Fibroblast of pulmonary artery (primary cell): Measurements from ENCODE around the gene FILIP1.
A peak's percentile ranks its signal among the peaks of the same experiment; 100 is the strongest.

Experiments used
- DNase-seq: peaks from one replicate; pipeline ENCODE4 v3.0.0-alpha.2; 2010; ENCODE audit warnings: low read depth
- H3K4me3 ChIP-seq: replicated peaks from 2 replicates; pipeline ENCODE4 v1.5.1; 2011; ENCODE audit warnings: low read depth, mild to moderate bottlenecking, control low read depth, low read length, moderate library complexity
- TF ChIP-seq, protein P1 (sequence below): IDR thresholded peaks from 2 replicates; pipeline ENCODE4 v1.5.1; 2011; ENCODE audit warnings: mild to moderate bottlenecking, control low read depth, low read length, inconsistent platforms; ENCODE audit errors: missing control alignments

Gene FILIP1

DNA sequence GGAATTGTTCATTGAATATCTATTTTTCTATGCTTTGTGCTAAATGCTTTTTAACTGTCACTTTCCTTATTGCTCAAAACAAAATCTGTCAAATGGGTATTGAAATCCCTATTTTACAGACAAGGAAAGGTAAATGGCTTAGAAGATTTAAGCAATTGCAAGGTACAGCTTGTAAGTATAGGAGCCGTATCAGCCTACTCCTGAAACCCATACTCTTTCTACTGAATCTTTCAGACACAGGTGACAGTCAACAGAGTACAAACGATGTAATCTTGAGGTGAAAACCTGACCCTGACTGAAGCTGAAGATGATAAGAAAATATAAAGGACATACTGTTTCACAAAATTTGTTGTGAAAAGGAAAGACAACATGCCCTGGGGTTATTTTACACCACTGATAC, 243.0 kb downstream of the FILIP1 start:
- no peak for DNase-seq
- TF ChIP-seq, protein P1, sequence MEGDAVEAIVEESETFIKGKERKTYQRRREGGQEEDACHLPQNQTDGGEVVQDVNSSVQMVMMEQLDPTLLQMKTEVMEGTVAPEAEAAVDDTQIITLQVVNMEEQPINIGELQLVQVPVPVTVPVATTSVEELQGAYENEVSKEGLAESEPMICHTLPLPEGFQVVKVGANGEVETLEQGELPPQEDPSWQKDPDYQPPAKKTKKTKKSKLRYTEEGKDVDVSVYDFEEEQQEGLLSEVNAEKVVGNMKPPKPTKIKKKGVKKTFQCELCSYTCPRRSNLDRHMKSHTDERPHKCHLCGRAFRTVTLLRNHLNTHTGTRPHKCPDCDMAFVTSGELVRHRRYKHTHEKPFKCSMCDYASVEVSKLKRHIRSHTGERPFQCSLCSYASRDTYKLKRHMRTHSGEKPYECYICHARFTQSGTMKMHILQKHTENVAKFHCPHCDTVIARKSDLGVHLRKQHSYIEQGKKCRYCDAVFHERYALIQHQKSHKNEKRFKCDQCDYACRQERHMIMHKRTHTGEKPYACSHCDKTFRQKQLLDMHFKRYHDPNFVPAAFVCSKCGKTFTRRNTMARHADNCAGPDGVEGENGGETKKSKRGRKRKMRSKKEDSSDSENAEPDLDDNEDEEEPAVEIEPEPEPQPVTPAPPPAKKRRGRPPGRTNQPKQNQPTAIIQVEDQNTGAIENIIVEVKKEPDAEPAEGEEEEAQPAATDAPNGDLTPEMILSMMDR = no peak
- no peak overlapping the region for H3K4me3 ChIP-seq

GRCh38 chr6:75249837-75250236, 243.8 kb downstream of the FILIP1 start:
- no peak overlapping the region for H3K4me3 ChIP-seq
- TF ChIP-seq, protein P1 = no peak

DNA sequence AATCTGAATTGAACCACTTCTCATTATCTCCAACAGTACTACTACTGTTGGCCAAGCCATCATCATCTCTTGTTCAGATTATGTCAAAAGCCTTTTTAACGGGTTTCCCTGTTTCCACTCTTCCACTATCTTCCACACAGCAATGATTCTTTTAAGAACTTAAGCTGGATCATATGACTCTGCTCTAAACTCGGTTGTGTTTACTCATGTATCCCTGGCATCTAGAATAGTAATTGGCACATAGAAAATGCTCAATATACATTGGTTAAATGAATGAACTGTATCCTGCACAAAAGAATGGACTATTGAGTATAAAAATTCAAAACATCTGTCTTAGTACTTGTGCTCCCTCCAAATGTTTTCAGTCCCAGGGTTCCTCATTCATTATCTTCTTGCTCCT, 247.2 kb downstream of the FILIP1 start:
- no peak overlapping the region for H3K4me3 ChIP-seq
- DNase-seq = no peak
- TF ChIP-seq, protein P1 = no peak

More at GRCh38 chr6:75249837-75250236, 243.8 kb downstream of the FILIP1 start:
- no peak for DNase-seq

DNA sequence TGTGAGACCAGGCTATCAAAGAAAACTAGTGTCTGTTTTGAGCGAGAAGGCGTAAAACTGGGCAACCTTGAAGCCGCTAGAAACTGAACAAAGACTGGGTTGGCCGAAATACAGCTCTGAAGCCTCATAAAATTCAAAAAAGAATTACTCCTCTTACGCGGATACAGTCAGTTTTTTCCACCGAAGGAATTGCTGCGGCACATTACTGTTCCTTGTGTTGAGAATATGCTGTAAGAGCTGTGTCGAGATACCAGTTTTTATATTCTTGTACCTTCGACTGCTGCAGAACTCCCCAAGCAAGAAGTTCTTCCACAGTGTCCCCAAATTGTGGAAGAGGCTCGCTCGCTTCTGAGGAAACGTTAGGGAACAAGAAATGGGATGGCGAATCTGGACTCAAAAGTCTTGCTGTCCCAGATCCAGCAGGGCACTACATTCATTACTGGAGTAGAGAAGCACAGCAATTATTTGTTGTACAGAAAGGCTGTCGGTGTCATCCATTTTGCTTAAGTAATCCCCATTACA, 249.5 kb downstream of the FILIP1 start:
- TF ChIP-seq, protein P1 = no peak
- peak overlapping the region; percentile 87 for H3K4me3 ChIP-seq
- DNase-seq = no peak

DNA sequence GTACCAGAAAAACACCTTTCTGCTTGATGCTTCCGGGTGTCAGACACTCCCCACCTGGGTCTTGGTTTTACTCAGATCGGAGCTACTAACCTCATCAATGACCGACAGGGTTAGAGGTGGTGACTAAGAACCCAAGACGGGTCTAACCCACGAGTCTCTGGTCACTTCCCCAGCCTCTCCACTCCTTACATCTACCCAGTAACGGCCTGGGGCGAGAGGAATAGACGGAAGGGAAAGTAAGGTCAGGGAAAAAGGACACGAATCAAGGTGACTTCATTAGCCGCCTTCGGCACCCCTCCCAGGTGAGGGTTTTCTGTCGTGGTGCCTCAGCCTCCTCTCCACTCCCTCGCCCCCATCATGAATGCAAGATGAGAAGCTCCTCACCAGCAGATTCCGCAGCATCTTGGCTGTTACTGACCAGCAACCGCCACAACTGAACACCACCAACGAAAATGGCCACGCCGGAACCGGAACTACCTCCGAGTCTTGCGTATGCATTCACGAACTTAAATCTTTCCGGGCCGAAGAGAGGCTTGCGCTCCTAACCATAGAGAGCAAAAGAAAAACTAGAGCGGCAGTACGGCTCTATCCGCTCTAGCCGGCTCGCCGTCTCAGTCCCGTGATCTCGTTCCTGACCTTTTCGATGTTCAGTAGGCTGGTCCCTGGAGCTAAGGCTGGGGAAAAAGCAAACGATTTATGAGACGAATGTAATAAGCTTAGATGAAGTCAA, 250.1 kb downstream of the FILIP1 start, which contains the start of gene COX7A2:
TSS of gene COX7A2 (minus strand) at position 469 of the 730 bp plus-strand sequence. CDS start at position 402, 67 bp downstream.
- TF ChIP-seq, protein P1 = no peak
- peak; percentile 99 for DNase-seq

More for the DNA sequence above, 250.1 kb downstream of the FILIP1 start, which contains the start of gene COX7A2:
- H3K4me3 ChIP-seq = peak within 1 kb of the TSS; percentile 87
